ENCODE data around the gene CREG1.

The CREG1 gene

DNA sequence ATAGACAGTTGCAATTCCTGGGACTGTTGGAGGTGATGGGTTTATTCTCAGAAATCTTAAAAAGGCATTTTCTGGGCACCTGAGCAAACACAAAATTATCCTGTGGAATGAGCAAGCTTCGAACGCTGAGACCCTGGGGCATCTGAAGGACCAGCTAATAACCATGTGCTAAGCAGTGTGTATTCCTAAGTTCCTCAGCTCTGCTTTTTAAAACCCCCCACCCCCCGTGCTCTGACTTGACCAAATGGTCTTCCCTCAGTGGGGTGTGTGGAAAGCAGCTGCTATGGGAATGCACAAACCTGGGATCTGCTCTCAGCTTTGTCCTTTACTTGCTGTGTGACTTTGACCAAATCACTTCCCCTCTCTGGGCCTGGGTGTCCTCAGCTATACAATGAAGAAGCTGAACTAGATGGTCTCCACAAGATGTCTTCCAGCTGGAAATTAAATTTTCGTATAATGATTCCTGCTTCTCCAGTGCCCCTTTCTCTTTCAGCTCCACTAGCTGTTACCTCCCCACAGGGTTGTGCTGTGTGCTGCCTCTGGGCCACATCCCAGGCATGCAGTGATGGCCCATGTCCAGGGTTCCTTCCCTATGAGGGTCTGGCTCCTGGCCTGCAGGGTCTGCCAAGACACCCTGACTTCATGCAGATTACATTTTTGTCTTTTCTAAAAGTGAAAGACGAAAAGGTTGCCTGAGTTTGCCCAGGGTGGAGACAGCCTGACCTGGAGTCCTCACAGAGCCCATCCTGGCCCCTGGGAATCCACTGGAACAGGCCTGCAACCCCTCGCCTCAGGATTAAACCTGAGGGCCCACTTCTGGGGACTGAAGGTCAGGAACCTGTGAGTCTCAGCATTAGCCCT is 20.4 kb downstream of the CREG1 start:
- H3K4me3 ChIP-seq (replicated peaks; ENCODE audit: low read depth, low read length) = no peak overlapping the region
- TF ChIP-seq, protein P1, sequence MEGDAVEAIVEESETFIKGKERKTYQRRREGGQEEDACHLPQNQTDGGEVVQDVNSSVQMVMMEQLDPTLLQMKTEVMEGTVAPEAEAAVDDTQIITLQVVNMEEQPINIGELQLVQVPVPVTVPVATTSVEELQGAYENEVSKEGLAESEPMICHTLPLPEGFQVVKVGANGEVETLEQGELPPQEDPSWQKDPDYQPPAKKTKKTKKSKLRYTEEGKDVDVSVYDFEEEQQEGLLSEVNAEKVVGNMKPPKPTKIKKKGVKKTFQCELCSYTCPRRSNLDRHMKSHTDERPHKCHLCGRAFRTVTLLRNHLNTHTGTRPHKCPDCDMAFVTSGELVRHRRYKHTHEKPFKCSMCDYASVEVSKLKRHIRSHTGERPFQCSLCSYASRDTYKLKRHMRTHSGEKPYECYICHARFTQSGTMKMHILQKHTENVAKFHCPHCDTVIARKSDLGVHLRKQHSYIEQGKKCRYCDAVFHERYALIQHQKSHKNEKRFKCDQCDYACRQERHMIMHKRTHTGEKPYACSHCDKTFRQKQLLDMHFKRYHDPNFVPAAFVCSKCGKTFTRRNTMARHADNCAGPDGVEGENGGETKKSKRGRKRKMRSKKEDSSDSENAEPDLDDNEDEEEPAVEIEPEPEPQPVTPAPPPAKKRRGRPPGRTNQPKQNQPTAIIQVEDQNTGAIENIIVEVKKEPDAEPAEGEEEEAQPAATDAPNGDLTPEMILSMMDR (IDR thresholded peaks at IDR 0.05; ENCODE audit: low read length, missing control alignments) = no peak
- DNase-seq (ENCODE audit: low read depth) = no peak

DNA sequence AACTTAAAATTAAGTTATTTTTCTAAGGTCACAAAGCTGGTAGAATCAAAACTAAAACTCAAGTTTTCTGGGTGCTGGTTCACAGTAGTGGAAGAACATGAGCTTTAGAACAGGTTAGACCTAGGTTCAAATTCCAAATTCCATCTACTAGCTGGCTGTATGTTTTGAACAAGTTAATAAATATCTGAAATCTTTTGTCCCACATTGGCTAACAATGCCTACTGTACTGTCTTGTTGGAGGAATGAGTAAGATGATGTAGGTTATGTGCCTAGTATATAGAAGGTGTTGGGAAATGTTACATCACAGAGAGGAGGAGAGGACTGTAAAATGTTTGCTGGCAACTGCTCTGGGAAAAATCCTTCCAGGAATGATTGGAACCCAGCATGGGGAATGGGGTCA is 21.2 kb downstream of the CREG1 start:
- DNase-seq (ENCODE audit: low read depth) = peak; percentile 20
- TF ChIP-seq, protein P1 (IDR thresholded peaks at IDR 0.05; ENCODE audit: low read length, missing control alignments) = no peak
- no peak overlapping the region for H3K4me3 ChIP-seq (replicated peaks; ENCODE audit: low read depth, low read length)

DNA sequence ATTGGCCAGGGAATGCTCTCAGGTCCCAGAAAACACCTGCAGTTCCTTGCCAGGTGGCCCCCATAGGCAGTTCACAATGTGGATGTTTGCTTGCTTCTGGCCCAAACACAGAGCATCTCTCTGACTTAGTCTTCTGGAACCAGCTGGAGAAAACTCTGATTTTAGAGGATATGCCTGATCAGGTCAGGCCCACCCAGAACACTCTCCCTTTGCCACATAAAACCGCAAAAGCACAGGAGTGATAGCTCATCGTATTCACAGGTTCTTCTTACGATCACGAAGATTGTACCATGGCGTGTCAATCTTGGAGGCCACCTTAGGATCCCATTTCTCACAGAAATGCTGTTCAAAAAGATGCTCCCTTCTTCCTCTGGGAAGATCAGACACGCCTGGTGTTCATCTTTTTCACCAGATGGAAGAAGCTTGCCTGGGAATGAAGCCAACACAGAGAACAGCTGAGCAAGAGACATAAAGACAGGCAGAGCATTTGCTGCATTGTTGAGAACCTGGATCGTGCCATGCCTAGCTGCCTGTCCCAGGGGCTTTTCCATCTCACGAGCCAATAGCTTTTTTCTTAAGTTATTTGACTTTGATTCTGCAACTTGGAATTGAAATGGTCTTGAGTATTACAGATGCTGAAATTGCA is 23.6 kb downstream of the CREG1 start:
- no peak overlapping the region for H3K4me3 ChIP-seq (replicated peaks; ENCODE audit: low read depth, low read length)
- TF ChIP-seq, protein P1 (IDR thresholded peaks at IDR 0.05; ENCODE audit: low read length, missing control alignments) = no peak
- DNase-seq (ENCODE audit: low read depth) = peak; percentile 18

DNA sequence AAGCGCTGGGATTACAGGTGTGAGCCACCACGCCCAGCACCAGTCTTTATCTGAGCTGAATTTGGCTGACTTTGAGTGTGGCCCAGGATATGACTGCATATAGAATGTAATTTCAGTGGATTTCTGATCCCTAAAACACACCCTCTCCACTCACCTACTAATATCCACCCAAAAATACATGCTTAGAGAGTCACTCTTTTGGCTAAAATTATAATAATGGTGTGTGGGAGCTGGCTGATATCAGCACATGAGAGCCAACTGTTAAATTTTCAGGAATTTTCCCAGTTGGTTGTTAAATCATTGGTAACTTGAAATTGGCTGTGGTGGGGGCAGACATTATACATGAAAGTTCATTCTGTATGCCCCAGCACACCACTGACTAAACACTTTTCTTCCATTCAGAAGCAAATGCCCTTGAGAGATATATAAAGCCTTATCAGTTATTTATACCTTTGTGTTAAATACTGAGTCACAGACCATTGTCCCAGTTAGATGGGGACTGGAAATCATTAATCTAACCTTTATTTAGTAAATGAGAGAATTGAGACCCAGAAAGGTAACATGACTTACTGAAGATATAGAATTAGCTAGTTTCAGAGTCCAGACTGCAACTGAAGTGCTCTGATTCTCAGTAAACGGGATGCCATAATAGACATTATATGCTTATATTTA is 25.4 kb downstream of the CREG1 start:
- H3K4me3 ChIP-seq (replicated peaks; ENCODE audit: low read depth, low read length) = no peak overlapping the region
- no peak for DNase-seq (ENCODE audit: low read depth)
- TF ChIP-seq, protein P1 (IDR thresholded peaks at IDR 0.05; ENCODE audit: low read length, missing control alignments) = no peak

DNA sequence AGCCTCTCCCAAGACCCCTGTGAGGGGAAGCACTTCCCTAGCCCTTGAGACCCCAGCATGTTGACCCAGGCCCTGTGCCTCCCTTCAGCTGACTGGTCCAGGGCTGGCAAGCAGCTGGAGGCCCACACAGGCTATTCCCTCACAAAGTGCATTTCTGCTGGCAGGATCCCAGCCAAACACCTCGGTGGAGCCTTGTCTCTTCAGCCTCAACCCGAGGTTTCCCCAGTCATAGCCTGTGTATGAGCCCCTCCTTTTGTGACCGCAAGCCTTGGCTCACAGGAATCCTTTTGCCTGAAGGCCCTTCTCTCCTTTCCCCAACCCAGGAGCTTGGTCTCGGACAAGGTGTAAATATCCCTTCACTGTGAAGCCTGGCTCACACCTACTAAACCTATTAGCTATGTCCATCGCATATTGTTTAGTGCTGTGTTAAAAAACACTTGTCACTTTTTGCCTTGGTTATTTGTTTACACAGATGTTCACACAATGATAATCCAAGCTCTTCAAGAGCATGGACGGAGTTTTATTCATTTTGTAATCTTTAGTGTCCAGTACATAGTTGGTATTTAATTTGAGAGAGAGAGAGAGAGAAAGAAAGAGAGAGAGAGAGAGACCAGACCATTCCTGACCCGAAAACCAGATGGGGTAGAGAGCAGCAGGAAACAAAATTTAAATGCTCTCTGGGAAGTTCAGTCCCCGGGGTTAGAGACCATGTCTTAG is 26.7 kb downstream of the CREG1 start:
- H3K4me3 ChIP-seq (replicated peaks; ENCODE audit: low read depth, low read length) = no peak overlapping the region
- no peak for DNase-seq (ENCODE audit: low read depth)
- TF ChIP-seq, protein P1 (IDR thresholded peaks at IDR 0.05; ENCODE audit: low read length, missing control alignments) = no peak

DNA sequence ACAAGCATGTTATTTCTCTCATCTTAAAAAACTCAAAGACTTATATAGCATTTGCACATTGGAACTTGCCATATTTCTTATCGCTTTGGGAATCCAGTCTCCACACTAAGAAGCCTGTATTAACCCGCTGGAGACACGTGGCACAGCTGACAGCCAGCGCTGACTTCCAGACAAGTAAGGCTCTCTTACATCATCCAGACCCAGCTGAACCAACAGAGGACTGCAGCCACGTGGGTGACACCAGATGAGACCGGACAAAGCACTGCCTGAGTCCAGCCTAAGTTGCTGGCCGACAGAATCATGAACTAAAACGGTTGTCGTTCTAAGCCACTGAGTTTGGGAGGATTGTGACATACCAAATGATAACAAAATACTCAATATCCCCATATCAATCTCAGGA is 28.9 kb downstream of the CREG1 start:
- H3K4me3 ChIP-seq (replicated peaks; ENCODE audit: low read depth, low read length) = no peak overlapping the region
- no peak for DNase-seq (ENCODE audit: low read depth)
- TF ChIP-seq, protein P1 (IDR thresholded peaks at IDR 0.05; ENCODE audit: low read length, missing control alignments) = no peak

Measured in fibroblast of pulmonary artery (primary cell).